Measurements from ENCODE around the gene TRUB2.

DNA sequence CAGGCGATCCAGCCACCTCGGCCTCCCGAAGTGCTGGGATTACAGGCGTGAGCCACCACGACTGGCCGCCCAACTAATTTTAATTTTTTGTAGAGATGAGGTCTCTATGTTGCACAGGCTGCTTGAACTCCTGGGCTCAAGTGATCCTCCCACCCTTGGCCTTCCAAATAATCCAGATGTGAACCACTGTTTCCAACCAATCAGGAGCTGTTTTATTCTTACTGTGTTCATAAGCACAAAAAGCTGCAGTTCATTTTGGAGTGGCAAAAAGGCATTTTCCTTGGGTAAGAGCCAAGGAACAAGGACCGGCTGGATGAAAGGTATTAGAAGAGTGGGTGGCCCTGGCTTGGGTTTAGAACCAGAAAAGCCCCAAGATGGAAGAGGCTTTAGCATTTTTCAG is 12.9 kb upstream of the TRUB2 start:
- TF ChIP-seq, protein P1, sequence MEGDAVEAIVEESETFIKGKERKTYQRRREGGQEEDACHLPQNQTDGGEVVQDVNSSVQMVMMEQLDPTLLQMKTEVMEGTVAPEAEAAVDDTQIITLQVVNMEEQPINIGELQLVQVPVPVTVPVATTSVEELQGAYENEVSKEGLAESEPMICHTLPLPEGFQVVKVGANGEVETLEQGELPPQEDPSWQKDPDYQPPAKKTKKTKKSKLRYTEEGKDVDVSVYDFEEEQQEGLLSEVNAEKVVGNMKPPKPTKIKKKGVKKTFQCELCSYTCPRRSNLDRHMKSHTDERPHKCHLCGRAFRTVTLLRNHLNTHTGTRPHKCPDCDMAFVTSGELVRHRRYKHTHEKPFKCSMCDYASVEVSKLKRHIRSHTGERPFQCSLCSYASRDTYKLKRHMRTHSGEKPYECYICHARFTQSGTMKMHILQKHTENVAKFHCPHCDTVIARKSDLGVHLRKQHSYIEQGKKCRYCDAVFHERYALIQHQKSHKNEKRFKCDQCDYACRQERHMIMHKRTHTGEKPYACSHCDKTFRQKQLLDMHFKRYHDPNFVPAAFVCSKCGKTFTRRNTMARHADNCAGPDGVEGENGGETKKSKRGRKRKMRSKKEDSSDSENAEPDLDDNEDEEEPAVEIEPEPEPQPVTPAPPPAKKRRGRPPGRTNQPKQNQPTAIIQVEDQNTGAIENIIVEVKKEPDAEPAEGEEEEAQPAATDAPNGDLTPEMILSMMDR (conservative IDR thresholded peaks at IDR 0.05 in 1 of 2, IDR thresholded peaks at IDR 0.05 in 1 of 2; ENCODE audit: extremely low read depth in 1 of 2, insufficient read depth in 1 of 2, low read depth in 1 of 2, low read length in 2 of 2), result no peak
- no peak for TF ChIP-seq EZH2 (IDR thresholded peaks at IDR 0.05; ENCODE audit: borderline replicate concordance, low read length)
